Astrocyte of the spinal cord (primary cell): Measurements from ENCODE around the gene MTM1.
A peak's percentile ranks its signal among the peaks of the same experiment; 100 is the strongest.

Source experiments
- DNase-seq: peaks from one replicate; pipeline ENCODE4 v3.0.0; 2011; ENCODE audit warnings: low read depth, low spot score
- H3K4me3 ChIP-seq: 2 replicates; pipeline ENCODE4 v1.5.1; 2011; ENCODE audit warnings: low read depth, mild to moderate bottlenecking, low read length, moderate library complexity
- in situ Hi-C: cut with HindIII; loops from 2 replicates; pipeline ENCODE4 v1.10.0; 2017; ENCODE audit warnings: low sequenced_read_pairs
- TF ChIP-seq, protein P1 (sequence below): IDR thresholded peaks from 2 replicates; pipeline ENCODE4 v1.5.1; 2012; ENCODE audit warnings: low read depth, mild to moderate bottlenecking, low read length, inconsistent platforms

MTM1 gene

DNA sequence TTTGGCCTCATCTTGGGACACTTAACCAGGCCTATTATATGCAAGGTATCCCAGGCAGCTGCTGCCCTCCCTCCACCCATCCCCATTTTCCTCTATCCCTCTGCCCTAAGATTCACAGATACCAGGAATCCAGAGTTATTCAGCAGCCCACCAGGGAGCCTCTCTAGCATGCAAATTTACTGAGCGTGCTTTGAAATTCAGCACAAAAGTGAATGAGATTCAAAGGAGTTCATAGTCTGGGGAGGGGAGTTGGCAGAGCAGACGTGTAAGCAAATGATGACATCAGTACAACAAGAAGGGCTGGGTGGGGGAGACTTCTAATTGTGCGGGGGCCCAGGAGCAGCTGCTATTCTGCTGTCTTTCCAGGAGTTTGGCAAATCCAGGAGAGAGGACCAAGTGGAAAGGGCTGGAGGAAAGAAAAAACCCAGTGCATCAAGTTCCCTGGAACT lies 1.7 kb upstream of the MTM1 start:
- in situ Hi-C loops: no loop called here
- no peak overlapping the region for H3K4me3 ChIP-seq

DNA sequence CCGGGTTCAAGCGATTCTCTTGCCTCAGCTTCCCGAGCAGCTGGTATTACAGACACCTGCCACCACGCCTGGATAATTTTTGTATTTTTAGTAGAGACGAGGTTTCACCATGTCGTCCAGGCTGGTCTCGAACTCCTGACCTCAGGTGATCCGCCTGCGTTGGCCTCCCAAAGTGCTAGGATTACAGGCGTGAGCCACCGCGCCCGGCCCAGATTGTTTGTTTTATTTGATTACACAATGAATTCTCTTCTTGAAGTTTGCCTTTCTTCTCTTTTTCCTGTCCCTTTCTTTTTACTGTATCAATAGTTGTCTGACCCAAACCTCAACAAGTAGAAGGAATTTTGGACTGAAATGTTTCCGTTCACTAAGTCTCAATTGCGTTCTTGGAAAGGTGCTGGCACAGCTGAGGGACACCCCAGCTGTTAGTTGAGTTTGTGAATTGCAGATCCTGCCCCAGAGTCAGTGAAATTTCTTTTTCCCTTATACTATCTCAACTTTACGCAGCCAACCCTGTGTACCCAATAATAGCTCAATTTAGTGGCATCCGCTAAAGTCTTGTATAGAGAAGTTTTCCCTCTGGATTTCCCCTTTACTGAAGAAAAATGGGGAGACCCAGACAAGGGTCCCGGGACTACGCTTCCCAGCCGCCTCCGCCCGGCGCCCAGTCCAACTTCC lies 639 bp upstream of the MTM1 start:
- no peak for DNase-seq
- peak overlapping the region; percentile 1 for H3K4me3 ChIP-seq
- TF ChIP-seq, protein P1, sequence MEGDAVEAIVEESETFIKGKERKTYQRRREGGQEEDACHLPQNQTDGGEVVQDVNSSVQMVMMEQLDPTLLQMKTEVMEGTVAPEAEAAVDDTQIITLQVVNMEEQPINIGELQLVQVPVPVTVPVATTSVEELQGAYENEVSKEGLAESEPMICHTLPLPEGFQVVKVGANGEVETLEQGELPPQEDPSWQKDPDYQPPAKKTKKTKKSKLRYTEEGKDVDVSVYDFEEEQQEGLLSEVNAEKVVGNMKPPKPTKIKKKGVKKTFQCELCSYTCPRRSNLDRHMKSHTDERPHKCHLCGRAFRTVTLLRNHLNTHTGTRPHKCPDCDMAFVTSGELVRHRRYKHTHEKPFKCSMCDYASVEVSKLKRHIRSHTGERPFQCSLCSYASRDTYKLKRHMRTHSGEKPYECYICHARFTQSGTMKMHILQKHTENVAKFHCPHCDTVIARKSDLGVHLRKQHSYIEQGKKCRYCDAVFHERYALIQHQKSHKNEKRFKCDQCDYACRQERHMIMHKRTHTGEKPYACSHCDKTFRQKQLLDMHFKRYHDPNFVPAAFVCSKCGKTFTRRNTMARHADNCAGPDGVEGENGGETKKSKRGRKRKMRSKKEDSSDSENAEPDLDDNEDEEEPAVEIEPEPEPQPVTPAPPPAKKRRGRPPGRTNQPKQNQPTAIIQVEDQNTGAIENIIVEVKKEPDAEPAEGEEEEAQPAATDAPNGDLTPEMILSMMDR: no peak
- in situ Hi-C loops: no loop called here

More for the DNA sequence above, 1.7 kb upstream of the MTM1 start:
- no peak for DNase-seq
- TF ChIP-seq, protein P1: no peak

DNA sequence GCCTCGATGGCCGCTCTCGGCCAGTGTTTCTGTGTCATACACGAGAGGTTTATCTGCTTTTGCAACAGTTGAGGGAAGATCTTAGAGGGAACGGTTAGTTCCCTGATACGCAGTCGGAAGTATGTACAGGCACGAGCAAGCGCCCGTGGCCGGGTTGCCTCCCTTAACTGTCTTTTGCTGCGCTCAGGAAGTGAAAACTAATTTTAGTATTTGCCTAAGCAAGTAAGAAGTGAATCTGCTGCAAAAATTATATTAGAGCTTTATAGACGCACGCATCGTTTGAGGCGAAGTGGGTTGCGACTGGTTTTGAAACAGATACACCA lies 695 bp downstream of the MTM1 start:
- DNase-seq: peak; percentile 28
- TF ChIP-seq, protein P1: no peak
- in situ Hi-C loops: no loop called here
- peak overlapping the region; percentile 57 for H3K4me3 ChIP-seq

DNA sequence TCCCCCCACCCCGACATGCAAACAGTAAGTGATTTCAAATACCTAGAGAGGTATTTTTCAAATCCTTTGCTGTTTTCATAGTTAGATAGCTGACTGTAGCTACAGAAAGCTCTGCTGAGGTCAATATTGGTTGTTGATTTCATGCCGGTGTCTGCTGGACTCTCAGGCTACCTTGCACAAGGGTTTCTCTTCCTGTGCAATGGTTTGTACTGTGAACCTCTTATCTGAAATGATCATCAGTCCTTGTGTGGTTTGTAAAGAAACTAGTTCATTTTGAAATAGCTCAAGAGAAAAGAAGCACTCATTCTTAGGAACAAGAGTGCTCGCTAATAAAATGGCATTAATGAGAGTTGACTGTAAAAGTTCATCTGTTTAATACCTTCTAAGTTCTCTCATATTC lies 2.1 kb downstream of the MTM1 start:
- no peak for DNase-seq
- H3K4me3 ChIP-seq: no peak overlapping the region
- TF ChIP-seq, protein P1: no peak

DNA sequence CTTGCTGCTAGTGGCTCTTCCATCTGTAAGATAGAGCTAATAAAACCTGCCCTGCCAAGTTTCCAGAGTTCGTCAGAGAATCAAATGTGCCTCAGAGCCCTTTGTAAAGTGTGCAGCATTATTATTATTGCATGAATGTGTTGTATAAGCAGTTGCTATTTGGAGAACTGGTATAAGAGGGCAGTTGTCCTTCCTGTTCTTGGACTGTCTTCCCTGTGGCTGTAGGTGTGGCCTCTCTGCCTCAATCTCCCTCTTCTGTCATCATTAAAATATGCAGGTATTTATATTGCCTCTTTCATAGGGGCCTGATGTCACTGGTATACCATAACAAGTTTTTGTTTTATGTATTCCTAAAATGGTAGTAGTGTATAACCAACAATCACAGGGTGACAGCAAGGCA lies 3.8 kb downstream of the MTM1 start:
- DNase-seq: no peak
- in situ Hi-C loops: no loop called here
- TF ChIP-seq, protein P1: no peak
- no peak overlapping the region for H3K4me3 ChIP-seq

More for the DNA sequence above, 2.1 kb downstream of the MTM1 start:
- in situ Hi-C loops: no loop called here

DNA sequence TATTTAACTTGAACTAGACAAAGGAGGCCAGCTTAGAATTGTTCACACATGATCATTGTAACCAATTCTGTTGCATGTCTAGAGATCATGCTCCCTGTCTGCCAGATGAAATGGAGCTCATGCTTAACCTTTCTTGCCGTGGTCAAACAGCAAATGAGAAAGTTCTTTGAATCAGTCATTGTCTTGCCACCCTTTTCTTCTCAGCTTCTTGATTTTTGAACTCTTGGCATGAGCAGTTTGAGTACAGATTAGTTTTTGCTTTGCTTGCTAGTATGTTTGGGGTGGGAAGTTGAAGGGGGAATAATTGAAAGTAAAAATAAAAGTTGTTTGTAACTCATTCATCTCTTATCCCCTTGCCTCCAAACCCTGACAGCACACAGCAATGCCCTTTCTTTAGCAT lies 4.7 kb downstream of the MTM1 start:
- DNase-seq: no peak
- TF ChIP-seq, protein P1: no peak
- no peak overlapping the region for H3K4me3 ChIP-seq
- in situ Hi-C loops: no loop called here
